ENCODE data around the gene PTOV1.

PTOV1 gene

DNA sequence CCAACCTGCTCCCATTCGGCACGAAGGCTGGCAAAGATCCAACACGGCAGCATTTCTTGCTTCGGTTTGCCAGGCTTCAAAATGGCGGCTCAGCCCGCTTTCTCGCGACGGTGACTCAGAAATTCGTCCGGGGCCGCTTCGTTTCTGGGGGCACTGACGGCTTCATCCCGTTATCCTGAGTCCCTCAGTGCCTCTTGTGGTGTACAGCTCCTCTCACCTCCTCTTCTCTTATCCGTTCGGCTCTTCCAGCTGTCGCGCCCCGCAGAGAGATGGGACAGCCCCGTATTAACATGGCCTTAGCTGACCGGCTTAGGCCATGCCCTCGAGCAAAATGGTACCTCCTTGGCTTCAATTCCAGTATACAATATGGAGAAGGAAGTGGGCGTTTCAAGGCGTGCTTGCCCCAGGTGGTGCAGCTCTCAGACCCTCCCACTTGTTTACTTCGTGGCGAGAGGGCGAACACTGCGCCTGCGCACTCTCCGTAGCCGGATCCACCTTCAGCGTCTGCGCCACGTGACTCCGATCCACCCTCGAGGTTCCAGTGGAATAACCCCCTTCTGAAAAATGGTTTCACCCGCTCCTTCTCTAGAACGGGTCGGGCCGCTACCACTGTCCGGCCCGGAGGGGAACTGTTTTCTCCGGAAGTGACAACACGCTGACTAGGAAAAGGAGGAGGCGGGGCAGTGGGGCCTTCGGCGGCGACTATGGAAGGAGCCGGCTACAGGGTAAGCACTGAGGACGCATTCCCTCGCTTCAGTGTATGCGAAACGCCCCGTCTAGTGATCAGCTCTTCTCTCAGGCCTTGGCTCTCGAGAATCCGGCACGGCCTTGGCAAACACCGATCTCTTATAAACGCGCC is 26.3 kb downstream of the PTOV1 start, which contains the start of the genes AKT1S1 and TBC1D17:
Gene AKT1S1, minus strand, starts transcription at position 336 of the 859 bp plus-strand sequence. CDS start 4,060 bp downstream, outside the sequence.
Gene TBC1D17, plus strand, starts transcription at position 683 of the 859 bp plus-strand sequence. Its CDS starts 22 bp downstream, at position 705.
- peak; percentile 98 for DNase-seq

DNA sequence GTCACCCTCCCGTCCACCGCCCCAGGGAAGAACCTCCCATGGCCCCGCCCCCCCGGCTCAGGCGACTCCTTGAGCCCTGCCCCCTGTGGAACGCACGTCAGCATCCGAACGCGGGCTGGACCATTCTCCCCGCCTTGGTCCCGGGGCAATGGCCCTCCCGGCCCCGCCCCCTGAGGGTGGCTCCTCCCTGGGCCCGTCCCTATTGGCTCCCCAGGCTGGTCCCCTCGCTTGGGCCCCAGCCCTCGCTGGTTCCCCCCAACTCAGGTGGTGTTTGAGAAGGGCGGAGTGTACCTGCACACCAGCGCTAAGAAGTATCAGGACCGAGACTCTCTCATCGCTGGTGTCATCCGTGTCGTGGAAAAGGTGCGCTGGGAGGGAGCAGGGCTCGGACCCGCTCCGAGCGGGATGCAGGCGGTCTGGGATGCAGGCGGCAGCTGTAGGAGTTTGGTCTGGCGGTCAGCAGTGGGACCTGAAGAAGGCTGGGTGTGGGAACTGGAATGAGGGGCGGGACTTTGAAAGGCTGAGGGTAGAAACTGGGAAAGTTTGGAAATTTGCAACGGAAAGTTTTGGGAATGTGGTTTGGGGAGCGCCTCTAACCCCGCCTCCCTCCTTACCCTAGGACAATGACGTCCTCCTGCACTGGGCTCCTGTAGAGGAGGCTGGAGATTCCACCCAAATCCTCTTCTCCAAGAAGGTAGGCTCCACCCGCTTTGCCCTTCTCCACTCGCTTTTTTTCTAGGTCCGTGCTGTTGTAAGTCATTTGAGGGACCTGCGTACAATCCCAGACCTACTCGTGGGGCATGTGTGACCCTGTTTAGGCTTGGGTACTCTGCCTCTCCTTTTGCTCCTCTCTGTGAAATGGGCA is 27.2 kb downstream of the PTOV1 start:
- DNase-seq, result peak; percentile 99

DNA sequence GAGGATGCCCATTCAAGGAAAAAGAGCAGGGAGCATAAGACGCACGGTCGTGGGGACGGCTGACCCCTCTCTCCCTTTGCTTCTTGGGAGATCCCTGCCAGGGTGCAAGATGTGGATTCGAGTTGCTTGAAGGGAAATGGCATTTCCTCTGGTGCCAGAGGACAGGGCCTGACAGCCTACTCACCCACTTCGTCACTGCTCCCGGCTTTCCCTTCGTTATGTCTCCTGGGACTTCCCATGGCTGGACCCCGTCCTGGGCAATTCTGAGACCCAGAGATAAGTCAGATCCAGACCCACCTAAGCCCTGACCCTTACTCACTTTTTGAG is 27.7 kb downstream of the PTOV1 start:
- DNase-seq, result no peak

- DNase-seq, result no peak
Observed at GRCh38 chr19:49879243-49879963, 28.4 kb downstream of the PTOV1 start.

- DNase-seq, result no peak
Observed at GRCh38 chr19:49880162-49880869, 29.4 kb downstream of the PTOV1 start.

- DNase-seq, result no peak
Observed at GRCh38 chr19:49881186-49881585, 30.2 kb downstream of the PTOV1 start.

DNA sequence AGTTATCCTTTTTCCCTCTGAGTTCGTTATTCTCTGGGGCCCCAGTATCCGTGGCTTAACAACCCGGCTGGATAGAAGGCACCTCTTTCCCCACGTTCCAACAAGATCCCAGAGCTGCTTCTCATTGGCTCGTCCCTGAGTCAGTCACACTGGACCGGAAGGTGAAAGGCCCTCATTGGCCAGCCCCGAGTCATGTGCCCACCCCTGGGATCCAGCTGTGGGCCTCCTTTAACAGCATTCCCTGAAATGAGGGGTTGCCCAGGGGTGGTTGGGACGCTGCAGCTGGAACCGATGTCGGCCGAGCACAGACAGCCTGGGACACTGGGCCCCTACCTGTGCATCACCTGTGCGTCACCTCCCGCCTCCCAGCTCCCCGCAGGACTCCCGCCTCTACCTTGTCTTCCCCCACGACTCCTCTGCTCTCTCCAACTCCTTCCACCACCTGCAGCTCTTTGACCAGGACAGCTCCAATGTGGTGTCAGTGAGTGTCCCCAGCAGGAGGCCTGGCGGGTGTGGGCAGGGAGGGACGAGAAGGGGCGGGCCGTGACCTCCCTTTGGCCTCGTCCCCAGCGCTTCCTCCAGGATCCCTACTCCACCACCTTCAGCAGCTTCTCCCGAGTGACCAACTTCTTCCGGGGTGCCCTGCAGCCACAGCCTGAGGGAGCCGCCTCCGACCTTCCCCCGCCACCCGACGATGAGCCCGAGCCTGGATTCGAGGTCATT is 30.9 kb downstream of the PTOV1 start:
- DNase-seq, result no peak

GRCh38 chr19:49882643-49883042 is 31.7 kb downstream of the PTOV1 start:
- no peak for DNase-seq

DNA sequence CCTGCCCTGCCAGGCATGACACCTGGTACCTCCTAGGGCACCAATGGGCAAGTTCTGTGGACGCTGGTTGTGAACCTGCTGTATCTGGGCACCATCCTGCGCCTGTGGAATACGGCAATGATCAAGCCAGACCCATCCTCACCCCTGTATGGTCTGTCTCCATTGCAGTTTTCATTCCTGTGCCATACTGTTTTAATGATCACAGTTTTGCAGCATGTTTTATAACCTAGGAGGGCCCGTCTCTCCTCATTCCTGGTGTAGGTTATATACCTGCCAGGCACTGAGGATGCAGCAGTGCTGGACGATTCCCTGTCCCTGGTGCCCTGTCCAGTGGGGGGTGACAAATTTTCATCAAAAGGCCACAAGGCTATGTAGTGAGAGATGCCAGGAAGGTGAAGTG is 32.1 kb downstream of the PTOV1 start:
- no peak for DNase-seq

DNA sequence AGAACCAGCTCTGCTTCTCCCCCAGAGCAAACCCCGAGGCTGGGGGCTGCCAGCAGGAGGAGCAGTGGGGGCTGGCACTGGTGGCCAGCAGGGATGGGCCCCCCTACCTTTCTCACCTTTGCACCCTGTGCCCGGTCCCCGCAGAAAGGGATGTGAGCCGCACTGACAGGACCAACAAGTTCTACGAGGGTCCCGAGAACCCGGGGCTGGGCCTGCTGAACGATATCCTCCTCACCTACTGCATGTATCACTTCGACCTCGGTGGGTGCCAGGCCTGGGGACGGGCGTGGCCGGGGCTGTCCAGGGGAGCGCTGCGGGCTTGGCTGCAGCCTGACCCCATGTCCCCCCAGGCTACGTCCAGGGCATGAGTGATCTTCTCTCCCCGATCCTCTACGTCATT is 33.1 kb downstream of the PTOV1 start:
- no peak for DNase-seq

DNA sequence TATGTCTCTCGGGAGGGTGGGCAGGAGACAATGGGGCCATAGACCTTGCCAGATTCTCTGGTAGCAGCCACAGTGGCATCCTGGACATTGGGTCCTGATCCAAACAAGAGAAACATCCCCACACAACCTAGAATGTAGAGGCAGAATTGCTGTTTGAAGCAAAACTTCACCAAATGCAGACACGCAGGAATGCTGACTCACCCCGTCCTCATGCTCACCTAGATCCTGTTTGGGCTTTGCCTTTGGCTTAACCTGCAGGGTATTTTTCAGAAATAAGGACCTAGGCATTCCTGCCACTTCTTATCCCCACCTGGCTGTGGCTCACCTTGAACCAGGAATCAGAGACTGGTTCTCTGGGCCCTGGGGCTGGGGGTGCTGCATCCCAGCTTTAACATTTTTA is 33.8 kb downstream of the PTOV1 start:
- DNase-seq, result no peak

DNA sequence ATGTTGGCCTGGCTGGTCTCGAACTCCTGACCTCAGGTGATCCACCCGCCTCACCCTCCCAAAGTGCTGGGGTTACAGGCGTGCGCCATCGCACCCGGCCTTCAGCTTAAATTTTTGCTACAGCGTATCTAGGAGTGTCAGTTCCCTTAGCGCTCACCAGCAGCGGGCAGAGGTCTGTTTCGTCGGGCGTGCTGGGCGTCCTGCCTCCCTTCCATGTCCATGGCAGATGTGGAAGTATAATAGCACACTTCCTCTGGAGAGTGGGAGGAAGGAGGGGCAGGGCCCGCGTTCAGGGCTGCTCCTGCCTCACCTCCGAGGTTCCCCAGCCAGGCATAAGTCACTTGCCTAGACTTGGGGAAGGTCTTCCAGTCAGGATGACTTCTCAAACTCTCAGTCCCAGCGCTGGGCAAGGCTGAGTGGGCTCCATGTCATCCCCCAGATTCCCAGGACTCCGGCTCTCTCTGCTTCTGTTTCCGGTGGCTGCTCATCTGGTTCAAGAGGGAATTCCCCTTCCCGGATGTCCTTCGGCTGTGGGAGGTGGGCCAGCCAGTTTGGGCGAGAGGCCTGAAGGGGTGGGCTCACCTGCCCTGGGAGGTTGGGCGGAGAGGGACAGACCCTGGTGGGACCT is 36.2 kb downstream of the PTOV1 start:
- no peak for DNase-seq

DNA sequence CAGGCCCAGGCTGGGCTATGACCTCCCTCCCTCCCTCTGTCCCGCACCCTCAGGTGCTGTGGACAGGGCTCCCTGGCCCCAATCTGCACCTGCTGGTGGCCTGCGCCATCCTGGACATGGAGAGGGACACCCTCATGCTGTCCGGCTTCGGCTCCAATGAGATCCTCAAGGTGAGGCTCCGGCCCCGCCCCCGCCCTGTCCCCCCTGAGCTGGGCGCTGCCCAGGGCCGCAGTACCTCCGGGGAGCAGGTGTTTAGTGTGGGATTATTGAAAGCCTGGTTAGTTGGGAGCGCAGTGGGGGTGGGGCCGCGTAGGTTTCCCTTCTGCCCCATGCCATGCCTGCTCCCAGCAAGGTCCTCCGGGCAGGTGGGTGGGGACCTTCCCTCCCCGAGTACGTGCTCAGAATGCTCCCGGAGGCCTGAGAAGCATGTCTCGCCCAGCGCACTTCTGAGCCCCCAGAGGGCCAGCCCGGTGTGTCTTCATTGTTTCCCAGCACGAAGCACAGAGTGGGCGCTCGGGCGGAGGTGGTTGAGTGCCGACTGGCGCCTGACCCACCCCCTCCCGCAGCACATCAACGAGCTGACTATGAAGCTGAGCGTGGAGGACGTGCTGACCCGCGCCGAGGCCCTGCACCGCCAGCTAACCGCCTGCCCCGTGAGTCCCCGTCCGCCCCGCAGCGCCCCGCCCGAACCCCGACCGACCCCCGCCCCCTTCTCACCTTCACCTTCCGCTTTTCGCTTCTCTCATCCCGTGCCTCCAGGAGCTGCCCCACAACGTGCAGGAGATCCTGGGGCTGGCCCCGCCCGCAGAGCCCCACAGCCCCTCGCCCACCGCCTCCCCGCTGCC is 36.9 kb downstream of the PTOV1 start:
- no peak for DNase-seq

DNA sequence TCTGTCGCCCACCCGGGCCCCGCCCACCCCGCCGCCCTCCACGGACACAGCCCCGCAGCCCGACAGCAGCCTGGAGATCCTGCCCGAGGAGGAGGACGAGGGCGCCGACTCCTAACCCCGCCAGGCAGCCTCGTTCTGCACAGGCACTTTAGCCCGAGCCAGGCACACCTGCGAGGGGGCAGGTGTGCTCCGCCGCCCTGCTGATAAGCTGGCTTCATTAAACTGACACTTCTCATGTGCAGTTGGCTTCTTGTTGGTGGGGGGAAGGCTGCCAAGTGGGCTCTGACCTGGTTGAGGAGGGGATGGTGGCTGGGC is 37.5 kb downstream of the PTOV1 start:
- no peak for DNase-seq

- no peak for DNase-seq
Observed at GRCh38 chr19:49889038-49889686, 38.2 kb downstream of the PTOV1 start.

DNA sequence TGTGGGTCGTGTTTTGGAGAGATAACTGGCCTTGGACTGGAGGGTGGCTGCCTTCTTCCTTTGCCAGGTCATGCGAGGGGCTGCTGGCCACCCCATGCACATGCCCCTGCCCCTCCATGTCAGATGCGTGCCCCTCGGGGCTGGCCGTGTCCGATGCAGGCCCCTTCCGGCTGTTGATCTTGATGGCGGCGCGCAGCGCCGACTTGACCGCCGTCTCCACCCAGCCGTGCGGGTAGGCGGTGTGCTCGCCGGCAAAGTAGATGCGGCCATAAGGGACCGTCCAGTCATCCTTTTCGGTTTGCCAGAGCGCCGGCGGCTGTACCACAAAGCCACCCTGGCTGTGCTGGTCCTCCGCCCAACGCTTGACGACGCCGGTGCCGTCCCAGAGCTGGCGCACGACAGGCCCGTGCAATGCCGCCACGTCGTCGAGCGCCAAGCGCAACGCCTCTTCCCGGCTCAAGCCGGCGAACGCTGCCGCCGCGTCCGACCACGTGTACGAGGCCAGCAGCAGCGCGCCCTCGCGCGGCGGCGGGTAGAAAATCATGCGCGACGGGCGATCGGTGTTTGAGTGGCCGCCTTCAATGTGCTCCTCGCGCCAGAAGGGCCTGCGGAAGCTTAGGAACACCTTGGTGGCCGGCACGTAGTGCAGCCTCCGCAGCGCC is 38.9 kb downstream of the PTOV1 start:
- peak; percentile 88 for DNase-seq

DNA sequence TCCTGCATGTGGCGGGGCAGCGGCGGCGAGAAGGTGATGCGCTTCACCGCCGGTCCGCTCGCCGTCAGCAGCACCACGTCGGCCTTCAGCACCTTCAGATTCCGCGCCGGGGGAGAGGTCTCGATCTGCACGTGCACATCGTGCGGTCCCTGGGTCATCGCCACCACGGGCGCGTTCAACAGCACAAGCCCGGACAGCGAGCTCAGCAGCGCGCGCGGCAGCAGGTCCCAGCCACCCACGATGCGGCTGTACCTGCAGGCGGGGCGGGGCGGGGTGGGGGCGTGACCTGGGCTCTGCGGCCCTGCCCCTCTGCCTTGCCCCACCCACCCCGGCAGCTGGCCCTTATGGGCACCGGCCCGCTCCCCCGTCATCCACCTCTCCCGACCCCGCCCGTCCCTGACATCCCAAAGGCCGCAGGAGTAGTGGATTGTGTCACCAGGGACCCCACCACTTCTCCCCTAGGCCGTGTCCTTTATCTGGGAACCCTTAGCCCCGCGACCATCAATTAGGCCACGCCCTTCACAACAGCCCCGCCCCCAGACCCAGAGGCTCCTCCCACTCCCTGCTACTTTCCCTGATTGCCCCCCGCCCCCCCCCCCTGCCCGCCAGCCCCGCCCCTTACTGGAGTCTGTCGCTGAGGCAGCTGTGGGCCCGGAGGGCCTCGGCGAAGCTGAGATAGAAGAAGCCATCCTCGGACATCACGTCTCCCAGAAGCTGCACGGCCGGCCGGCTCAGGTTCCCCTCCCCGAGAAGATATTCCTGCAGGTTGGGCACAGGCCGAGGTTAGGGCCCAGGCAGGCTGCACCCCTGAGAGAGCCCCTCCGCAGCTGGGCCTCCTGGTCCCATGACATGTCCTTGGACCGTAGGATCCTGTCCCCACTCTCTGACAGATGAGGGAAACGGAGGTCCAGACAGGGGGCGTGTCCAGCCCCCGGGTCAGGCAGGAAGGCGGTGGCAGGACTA is 39.7 kb downstream of the PTOV1 start:
- DNase-seq, result peak; percentile 72

GRCh38 chr19:49891393-49891792 is 40.4 kb downstream of the PTOV1 start:
- no peak for DNase-seq

Data from activated CD4-positive, alpha-beta T cell treated with anti-CD3 and anti-CD28 coated beads for 48 hours (primary cell).